NCI-H2081 treated with DMSO at 0.1 percent for 48 hours (cell line): ENCODE results near the gene SRPX2.

Experiments
- DNase-seq: peaks from one replicate; lab custom pipeline; 2025; lab: John Stamatoyannopoulos, UW

The SRPX2 gene, protein sequence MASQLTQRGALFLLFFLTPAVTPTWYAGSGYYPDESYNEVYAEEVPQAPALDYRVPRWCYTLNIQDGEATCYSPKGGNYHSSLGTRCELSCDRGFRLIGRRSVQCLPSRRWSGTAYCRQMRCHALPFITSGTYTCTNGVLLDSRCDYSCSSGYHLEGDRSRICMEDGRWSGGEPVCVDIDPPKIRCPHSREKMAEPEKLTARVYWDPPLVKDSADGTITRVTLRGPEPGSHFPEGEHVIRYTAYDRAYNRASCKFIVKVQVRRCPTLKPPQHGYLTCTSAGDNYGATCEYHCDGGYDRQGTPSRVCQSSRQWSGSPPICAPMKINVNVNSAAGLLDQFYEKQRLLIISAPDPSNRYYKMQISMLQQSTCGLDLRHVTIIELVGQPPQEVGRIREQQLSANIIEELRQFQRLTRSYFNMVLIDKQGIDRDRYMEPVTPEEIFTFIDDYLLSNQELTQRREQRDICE

DNA sequence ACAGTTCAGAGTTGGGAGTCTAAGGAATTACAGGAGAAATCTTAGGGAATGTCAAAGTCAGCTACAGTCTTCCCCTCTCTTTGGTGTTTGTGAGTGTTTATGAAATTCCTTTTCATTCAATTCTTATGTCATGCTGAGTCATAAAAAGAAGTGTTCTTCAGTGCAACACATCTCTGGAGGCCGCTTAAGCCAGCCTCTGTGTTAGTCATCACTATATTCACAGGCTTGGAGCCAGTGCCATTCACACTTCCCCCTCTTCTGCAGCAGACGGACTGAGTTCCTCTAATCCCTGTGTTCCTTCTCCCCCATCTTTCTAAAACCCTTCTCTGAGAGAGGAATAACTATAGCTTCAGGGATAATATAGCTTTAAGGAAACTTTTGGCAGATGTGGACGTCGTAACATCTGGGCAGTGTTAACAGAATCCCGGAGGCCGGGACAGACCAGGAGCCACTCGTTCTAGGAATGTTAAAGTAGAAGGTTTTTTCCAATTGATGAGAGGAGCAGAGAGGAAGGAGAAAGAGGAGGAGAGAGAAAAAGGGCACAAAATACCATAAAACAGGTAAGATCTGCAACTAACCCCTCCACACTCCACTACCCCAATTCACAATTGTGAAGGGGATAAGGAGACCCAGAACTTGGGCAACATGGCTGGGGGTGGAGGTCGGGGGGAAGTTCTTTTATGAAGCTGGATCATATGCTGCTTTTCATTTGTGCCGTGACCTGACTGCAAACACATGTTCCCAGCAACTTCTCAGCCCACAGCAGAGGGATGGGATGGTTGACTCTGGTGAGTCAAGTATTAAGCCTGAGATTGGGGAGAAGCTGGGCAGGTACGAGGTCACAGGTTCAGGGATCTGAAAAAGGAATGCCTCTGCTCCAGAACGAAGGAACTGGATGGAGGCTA lies at the start of gene SRPX2:
TSS of gene SRPX2 (plus strand) at position 244 of the 905 bp plus-strand sequence. CDS start 2,124 bp downstream, outside the sequence.
- no peak for DNase-seq

DNA sequence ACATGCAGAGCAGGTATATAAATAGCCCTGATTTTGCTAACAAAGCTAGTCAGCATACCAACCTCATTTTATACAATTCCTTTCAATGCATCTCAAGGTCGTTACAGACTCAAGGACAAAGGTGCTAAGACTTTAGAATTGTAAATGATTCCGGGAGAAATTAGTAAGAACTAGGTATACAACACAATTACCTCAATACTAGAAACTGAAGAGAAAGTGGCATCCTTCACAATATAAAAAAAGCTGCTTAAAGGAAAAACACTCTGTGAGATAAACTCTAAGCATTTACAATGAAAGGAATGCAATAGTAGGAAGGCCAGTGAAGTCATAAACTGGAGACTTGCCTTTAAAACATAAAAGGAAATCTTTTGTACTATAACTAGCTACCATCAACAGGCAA lies 47.4 kb upstream of the SRPX2 start:
- DNase-seq = no peak

DNA sequence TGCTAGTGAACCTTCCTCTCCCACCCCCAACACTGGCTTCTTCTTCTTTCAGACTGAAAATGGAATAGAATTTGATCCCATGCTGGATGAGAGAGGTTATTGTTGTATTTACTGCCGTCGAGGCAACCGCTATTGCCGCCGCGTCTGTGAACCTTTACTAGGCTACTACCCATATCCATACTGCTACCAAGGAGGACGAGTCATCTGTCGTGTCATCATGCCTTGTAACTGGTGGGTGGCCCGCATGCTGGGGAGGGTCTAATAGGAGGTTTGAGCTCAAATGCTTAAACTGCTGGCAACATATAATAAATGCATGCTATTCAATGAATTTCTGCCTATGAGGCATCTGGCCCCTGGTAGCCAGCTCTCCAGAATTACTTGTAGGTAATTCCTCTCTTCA lies 44.5 kb upstream of the SRPX2 start:
- no peak for DNase-seq

DNA sequence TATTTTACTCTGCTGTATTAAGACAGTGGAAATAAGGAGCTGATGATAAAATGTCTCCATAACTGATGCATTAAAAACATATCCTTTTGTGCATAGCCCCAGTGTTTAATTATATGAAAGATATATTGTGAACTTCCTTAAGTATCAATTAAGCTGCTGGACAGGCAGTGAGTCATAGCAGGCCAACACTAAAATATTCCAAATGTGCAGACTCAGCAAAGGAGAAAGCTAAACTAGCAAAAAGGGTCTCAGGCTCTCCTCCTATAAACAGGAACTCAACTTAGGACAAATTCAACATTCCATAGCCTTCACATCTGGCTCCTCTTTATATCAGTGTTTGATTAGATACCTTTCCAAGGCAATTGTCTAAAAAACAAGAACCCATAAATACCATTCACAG lies 43.7 kb upstream of the SRPX2 start:
- DNase-seq = no peak

DNA sequence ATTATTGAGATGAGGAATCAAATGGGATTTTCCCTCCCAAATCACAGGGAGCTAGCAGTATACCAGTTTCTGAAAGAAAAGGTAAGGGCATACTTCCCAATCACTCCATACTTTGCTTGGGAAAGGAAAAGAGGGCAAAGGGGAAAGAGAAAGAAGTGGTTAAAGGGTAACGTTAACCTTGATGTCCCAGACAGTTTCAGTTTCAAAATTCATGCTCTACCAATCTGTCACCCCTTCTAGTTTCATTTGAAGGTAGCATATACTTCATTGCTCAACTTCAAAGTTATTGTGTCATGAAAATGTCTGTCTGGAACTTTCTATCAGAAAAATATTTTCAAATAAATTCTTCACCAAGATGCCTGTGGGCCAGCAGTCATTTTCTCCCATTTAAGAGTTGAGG lies 43.2 kb upstream of the SRPX2 start:
- DNase-seq = no peak

DNA sequence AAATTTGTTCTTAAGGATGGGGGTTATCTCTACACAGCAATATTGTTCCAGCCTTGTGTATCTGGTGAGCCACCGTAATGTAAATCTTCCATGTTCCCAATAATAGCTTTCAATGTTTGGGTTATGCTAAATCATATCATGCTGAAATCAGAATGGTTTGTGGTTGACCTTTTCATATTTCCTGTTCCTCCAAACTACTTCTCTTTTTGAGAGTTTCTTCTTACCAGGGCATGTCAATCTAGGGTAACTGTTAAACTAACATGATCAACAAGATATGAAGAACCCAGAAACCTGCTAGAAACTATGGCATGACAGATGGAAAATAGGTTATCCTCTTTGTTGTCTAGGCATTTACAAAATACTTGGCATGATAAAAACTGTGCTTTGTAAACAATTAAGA lies 37.2 kb upstream of the SRPX2 start:
- no peak for DNase-seq

DNA sequence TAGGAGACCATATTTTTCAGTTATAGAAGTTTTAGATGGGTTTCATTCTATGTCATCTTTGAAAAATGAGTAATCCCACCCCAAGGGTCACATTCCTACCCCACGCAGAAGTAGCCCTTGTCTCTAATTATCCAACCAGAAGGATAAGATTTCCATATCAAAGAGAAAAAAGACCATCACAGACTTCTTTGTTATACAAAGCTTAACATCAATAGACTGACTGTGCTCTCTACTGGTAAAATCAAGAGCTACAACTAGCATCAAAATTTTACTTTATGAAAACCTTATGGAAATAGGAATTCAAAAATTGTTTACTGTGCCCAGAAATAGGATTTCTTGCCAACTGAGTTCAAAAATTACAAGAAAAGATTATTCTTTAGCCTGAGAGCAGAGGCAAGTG lies 34.4 kb upstream of the SRPX2 start:
- DNase-seq = no peak

DNA sequence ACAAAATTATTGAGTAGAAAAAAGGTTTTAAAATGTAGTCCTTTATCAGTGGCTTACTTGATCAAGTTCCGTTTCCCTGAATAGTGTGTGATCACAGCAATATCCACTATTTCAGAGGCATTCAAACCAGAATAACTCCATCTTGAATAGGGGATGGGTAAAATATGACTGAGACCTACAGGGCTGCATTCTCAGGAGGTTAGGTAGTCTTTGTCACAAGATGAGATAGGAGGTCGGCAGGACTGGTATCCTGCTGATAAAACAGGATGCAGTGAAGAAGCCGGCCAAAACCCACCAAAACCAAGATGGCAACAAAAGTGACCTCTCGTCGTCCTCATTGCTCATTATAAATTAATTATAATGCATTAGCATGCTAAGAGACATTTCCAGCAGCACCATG lies 32.0 kb upstream of the SRPX2 start:
- no peak for DNase-seq

DNA sequence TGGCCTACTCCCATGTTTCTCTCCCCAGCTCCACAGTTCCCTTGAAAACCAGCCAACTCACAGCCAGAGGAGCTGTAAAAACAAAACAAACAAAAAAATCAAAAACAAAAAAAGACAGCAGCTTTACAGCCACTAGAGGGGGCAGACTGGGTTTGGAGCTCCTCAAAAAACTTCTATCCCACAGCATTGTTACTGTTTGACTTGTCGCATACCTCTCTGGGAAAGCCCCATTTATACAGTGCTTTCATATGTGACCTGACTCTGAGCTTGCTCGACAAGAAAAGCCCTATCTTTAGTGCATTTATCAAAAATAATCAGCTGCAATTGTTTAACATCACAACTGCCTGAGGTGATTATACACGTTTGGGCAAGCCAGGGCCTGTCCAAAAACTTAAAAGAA lies 29.0 kb upstream of the SRPX2 start:
- DNase-seq = peak; percentile 9

DNA sequence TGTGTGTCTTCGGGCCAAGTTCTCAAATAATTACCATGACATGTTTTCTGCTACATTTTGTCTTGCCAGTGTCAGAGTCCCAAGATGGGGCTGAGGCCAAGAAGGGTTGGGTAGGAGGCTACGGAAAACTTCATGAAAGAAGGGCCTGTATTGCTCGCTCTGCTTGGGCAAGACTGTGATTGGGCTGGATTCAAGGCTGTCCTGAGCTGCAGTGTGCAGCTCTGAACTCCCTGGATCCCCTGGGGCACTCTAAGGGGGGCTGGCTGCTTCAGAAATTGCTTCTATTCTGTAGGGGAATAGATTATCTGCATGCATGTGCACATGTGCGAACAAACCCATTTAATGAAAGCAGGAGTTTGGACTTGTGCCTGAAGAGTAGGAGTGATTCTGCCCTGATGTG lies 21.0 kb upstream of the SRPX2 start:
- no peak for DNase-seq

DNA sequence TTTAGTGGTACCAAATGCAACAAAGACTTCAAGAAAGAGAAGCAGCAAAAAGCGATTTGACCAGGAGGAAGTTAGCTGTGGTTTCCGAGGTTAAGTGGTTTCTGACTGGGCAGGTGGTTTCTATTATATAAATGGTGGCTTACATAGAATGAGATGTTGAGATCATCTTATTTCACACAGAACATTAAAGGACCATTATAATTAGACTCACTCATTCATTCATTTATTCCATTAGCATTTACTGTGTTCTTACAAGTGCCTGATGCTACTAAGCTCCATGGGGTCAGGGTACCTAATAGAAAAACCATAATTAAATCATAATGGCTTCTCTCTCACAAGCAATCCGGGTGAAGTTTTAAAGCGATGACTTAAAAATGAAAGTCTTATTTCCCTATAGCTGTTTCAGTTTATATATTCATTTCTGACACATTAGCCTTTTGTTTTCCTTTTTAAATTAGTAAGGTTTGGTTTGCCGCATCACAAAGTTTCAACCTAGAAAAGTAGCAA lies 18.0 kb upstream of the SRPX2 start:
- no peak for DNase-seq

DNA sequence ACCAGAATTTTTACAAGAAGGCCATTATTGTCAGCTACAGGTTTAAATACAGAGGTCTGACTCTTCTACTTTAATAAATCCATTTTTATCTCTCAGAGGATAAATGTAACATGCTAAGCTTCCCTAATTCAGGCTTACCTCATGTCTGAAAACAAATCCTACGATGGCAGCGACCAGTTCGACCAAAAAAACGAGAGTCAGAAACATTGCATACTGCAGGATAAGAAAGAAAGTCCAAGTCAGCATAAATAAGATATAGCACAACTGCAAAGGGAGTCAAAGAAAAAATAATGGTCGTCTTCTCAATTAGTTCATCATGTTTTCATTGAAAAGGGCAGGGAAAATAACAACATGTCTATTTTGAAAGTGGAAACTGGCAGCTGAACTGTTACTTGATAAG lies 9.0 kb upstream of the SRPX2 start:
- DNase-seq = no peak

DNA sequence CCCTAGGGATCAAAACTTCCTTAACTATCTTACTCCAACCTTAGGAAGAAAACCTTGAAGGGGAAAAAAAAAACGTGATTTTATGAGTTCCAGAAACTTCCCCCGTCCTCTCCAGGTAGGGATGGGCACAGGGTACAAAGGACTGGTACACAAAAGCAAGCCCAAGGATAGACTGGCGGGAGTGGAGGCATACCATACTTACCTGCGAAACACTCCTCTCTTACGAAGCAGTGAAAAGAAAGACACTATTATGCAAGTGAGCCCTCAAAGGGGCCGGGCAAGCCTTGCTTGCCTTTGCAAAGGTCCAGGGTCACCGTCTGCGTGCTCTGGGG lies 8.0 kb upstream of the SRPX2 start:
- DNase-seq = no peak

DNA sequence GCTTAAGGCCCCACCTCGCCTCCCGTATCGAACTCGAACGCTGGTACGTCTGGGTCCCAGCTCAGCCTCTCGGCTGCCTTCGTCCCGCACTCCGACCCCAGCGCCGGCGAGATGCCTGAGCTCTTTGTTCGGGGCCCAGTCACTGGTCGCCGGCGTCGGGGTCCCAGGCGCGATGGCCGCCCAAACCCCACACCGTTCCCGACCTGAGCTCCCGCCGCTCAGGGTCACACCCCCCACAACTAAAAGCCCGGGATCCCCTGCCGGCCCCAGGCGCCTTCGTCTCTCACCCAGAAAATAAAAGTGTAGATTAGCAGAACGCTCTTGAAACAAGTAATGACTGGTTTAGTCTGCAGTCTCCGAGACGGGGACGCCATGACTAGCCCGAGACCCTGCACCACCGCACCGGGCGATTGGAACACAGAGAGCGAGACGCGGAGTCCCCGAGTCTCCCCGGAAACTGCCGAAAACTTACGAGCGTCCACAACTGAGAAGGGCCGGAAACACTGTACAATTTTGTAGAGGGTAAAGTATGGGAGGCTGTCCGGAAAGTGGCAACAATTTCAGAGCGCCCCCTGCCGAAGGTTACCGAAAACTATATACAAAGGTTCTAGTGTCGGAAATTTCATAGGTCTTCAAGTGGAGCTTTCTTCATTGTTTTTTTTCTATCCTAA lies 7.5 kb upstream of the SRPX2 start, which contains the start of gene TSPAN6:
TSS of gene TSPAN6 (minus strand) at position 486 of the 671 bp plus-strand sequence. CDS start at position 374, 112 bp downstream.
- DNase-seq = peak; percentile 57

DNA sequence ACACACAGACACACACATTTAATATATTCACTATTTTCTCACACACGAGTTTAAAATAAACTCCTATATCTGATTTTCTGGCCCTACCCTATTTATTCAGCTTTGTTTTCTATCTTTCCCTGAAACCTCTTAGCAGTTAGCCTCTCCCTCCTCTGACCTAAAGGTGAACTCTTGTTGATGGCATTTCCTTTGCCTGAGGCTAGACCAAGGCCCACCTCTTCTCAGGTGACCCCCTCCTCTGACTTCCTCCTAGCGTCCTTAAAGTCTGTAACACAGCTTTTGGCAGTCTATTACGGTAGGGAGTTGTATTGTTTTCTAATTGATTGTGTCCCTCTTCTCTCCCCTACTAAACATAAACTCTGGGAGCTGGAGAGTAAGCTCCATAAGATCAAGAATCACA lies 1.7 kb upstream of the SRPX2 start:
- DNase-seq = no peak

DNA sequence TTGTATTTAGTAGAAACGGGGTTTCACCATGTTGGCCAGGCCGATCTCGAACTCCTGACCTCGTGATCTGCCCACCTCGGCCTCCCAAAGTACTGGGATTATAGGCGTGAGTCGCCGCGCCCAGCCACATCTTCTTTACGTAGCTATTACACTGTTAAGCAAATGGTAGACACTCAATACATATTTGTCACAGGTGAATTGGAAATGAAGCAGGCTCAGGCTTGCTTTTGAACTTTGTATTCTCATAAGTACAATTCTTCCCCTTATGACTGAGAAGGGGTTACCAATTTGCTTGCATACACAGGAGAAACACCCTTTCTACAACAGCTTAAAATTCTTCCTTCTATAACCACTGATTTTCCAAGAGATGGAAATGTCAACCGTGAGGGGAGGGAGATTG lies 787 bp upstream of the SRPX2 start:
- DNase-seq = no peak

DNA sequence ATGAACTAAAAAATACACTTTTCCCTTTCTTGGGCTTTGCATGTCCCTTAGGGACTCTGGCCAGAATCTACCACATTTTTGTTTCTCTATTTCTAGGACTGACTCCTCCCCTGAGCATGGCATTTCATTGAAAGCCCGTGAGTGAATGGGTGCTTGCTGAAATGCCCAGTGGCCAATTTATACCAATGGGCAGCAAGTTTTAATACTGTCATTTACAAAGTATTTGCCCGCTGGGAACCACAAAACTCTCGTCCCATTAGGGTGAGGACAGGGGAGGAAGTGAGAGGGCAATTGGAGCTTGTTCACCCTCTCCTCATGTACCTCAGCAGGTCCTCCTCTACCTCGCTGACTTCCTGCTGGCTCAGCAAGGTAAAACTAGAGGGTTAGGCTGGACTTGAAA lies 1.1 kb downstream of the SRPX2 start:
- no peak for DNase-seq

DNA sequence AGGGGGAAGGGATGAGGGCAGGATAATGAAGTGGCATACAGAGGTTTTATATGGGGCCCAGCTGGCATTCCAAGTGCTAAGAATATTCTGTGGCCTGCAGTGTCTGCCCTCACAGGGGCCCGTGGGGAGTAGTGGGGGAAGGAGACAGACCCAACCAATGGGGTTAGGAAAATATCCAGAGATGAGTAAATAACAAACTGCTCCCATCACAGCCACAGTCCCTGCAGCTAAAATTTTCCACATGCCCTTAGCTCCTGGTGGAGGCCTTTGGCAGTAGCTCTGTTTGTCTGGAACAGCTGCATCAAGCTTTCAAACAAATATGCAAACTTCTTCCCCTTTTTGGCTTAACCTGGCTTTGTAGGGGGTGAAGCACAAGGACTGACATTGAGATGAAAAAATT lies 3.1 kb downstream of the SRPX2 start:
- no peak for DNase-seq

DNA sequence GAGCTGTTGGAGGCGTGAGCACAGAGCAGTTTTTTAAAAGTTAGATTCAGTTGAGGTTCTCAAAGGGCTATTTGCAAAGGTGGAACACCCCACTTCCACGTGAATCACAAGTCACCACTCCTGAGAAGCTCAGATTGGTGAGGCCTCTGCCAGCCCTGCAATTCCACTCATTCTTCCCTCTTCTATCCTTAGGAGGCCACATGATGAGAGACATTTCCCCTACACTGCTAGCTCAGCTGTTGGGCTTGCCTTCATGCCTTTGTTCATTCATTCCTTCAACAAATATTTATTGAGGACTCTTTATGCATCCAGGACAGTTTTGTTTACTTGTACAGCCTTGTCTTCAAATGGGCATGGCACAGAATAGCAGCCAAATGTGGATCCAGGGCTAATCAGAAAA lies 3.7 kb downstream of the SRPX2 start:
- DNase-seq = no peak

DNA sequence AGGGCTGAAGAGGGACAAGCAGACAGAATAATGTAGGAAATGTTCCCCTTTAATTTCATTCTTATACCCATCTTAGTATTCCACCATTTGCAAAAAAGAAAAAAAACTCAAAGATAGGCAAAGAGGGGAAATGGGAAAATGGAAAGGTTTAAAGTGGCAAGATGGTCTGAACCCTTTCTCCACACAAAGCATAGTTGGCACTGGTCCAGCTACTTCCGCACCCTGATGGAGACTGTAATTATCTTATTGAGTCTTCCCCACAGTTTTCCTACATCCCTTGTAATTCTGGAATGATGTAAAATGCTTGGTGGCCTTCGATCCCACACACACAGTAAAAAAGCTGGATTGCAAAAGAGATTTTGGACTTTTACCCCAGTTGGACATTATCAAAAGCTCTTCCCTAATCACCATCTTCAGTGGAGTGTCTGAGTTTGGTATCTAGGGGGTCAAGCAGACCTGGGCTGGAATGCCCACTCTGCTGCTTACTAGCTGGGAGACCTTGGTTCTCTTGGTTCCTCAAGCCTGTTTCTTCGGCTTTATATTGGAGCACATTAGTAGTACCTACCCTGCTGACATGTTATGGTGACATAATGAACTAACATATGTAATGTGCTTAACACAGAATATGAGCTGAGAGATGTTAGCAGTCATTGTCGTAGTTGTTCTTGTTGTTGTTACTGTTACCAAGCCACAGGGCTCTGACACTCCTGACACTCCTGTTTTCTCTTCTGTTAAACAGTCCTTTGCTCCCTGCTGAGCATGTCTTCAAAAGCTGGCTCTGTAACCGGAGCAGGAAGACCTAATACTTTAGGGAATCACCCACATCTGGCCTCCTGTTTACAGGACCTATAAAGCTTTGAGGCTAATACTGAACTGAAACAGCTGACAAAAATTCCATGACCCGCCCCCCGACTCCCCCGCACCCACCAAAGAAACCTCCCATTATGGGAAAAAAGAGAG lies 4.7 kb downstream of the SRPX2 start:
- DNase-seq = no peak
